Astrocyte of the spinal cord (primary cell): ENCODE measurements around the gene LONRF2.

Experiments
- DNase-seq: peaks from one replicate; pipeline ENCODE4 v3.0.0; 2011; ENCODE audit warnings: low read depth, low spot score
- H3K4me3 ChIP-seq: 2 replicates; pipeline ENCODE4 v1.5.1; 2011; ENCODE audit warnings: low read depth, mild to moderate bottlenecking, low read length, moderate library complexity
- in situ Hi-C: cut with HindIII; loops from 2 replicates; pipeline ENCODE4 v1.10.0; 2017; ENCODE audit warnings: low sequenced_read_pairs
- TF ChIP-seq, protein P1 (sequence below): IDR thresholded peaks from 2 replicates; pipeline ENCODE4 v1.5.1; 2012; ENCODE audit warnings: low read depth, mild to moderate bottlenecking, low read length, inconsistent platforms

LONRF2 gene

DNA sequence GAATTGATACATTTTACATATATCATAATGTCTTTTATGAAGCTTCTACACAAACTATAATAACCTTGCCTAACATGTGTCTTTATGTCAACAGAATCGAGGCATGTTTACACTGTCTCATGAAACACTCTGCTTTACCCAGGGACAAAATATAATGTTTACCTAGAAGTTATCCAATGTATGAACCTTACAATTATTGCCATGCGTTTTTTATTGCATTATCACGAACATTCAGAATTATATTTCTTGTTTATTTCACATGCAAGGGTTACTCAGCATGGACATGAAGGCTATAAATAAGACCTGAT lies 19.8 kb downstream of the LONRF2 start:
- no peak for DNase-seq
- in situ Hi-C loops: no loop called here
- TF ChIP-seq, protein P1, sequence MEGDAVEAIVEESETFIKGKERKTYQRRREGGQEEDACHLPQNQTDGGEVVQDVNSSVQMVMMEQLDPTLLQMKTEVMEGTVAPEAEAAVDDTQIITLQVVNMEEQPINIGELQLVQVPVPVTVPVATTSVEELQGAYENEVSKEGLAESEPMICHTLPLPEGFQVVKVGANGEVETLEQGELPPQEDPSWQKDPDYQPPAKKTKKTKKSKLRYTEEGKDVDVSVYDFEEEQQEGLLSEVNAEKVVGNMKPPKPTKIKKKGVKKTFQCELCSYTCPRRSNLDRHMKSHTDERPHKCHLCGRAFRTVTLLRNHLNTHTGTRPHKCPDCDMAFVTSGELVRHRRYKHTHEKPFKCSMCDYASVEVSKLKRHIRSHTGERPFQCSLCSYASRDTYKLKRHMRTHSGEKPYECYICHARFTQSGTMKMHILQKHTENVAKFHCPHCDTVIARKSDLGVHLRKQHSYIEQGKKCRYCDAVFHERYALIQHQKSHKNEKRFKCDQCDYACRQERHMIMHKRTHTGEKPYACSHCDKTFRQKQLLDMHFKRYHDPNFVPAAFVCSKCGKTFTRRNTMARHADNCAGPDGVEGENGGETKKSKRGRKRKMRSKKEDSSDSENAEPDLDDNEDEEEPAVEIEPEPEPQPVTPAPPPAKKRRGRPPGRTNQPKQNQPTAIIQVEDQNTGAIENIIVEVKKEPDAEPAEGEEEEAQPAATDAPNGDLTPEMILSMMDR: no peak
- no peak overlapping the region for H3K4me3 ChIP-seq

DNA sequence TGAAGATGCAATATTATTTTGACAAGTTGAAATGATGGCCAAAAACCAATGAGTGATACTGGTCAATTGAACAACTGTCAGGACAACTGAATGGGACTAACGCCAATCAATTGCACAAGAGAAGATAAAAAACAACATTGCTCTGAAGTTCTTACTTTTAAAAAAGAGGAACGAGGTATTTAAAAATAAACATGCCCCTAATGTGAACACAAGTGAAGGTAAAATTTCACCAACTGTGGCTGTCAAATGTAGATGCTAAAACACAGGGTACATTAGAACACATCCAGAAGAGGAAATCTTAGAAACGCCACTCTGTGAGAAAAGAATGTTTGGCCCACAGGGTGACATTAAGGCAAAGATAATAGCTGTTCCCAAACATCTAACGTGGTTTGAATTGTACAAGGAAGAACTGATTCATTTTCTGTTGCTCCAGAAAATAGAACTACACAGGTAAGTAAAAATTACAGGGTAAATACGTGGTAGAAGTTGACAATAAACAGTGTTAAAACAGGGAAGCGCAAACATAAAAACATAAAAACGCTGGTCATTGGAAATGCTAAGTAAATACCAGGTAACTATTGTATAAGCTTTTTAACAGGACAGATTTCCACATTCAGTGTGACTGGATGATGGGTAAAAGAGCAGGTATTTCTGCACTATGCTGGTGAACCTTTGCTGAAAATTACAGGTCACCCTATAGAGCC lies 20.3 kb downstream of the LONRF2 start:
- TF ChIP-seq, protein P1: no peak
- no peak overlapping the region for H3K4me3 ChIP-seq
- DNase-seq: no peak
- in situ Hi-C loops: no loop called here

- no peak for DNase-seq
- no peak overlapping the region for H3K4me3 ChIP-seq
- TF ChIP-seq, protein P1: no peak
- in situ Hi-C loops: no loop called here
Measured at GRCh38 chr2:100299548-100299947, 22.8 kb downstream of the LONRF2 start.

GRCh38 chr2:100297511-100297910 lies 24.8 kb downstream of the LONRF2 start:
- no peak overlapping the region for H3K4me3 ChIP-seq
- no peak for DNase-seq
- TF ChIP-seq, protein P1: no peak
- in situ Hi-C loops: no loop called here

GRCh38 chr2:100294162-100294497 lies 28.2 kb downstream of the LONRF2 start:
- no peak for DNase-seq
- in situ Hi-C loops: no loop called here
- H3K4me3 ChIP-seq: no peak overlapping the region
- TF ChIP-seq, protein P1: no peak

- no peak for DNase-seq
- no peak overlapping the region for H3K4me3 ChIP-seq
- in situ Hi-C loops: no loop called here
- TF ChIP-seq, protein P1: no peak
Measured at GRCh38 chr2:100293341-100294161, 28.8 kb downstream of the LONRF2 start.
